Lower leg skin (tissue), 4 donors: ENCODE results near the gene MEGF6. TPM values are rescaled to one million over a fixed set of nuclear protein-coding genes. Genes with fewer than 3 reads are reported as not detected.

ENCODE experiments used
- DNase-seq, 2 donors: peaks; one replicate each; pipeline ENCODE4 v3.0.0-alpha.2; 2019; ENCODE audit warnings: low spot score in 2 of 2
- H3K4me3 ChIP-seq: fragments of 200-600 bp; sonication (generic); 2 replicates; pipeline ENCODE4 v1.5.1; 2017; ENCODE audit warnings: mild to moderate bottlenecking, low read depth; ENCODE audit not compliant: poor library complexity, severe bottlenecking
- POLR2A ChIP-seq, 2 donors: fragments of 450-650 bp; IDR thresholded peaks; one replicate each; pipeline ENCODE4 v1.6.1; 2016 to 2017; ENCODE audit warnings: antibody characterized with exemption in 2 of 2, mild to moderate bottlenecking in 1 of 2, moderate library complexity in 1 of 2
- WGBS, 2 donors: methylation state at CpG; one replicate each; pipeline ENCODE4 v1.1.5; 2018; 5-methylcytosine and 5-hydroxymethylcytosine counted together
- intact Hi-C: fragments of 100-400 bp; cut with DNase I; formaldehyde crosslinking; loops from one replicate; pipeline ENCODE4 v1.15.0; 2023; ENCODE audit warnings: low total_unique reads
- total RNA-seq, 4 donors: library from RNA; depleted of rRNA; stranded (reverse); fragments of >200 nt; gene quantifications; one replicate each; pipeline ENCODE4 v1.1.0, GENCODE V29; 2016
- TF ChIP-seq, protein P1 (sequence below), 3 donors: fragments of 450-650 bp; IDR thresholded peaks; one replicate each; pipeline ENCODE4 v1.5.1; 2016; ENCODE audit warnings: antibody characterized with exemption in 3 of 3, mild to moderate bottlenecking in 3 of 3, moderate library complexity in 2 of 3

Gene MEGF6
- total RNA-seq, 4 donors from 2014 or later = 81.1 to 147 (median 86.1) TPM

DNA sequence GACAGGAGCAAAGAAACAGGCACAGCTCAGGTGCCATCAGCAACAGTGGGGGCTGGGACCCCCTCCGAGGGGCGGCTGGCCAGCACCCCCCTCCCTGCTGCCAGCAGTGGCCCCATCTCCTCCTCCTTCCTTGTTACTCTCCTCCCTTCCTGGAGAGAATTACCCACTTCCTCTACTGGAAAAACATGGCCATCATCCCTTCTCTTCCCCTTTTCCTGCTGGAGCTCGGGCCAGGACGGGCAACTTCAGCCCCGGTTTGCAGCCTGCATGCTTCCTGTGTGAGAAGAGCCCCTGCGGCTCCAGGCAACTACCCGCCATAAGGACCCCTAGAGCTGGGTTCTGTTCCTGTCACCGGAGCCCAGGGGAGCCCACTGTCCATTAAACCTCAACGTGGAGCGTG is 17.6 kb downstream of the MEGF6 start:
- 76 to 90% methylated on average over 8 to 10 of the region's 10 CpGs for WGBS, 2 donors
- TF ChIP-seq POLR2A (IDR thresholded peaks at IDR 0.05) = no peak
- TF ChIP-seq, protein P1, sequence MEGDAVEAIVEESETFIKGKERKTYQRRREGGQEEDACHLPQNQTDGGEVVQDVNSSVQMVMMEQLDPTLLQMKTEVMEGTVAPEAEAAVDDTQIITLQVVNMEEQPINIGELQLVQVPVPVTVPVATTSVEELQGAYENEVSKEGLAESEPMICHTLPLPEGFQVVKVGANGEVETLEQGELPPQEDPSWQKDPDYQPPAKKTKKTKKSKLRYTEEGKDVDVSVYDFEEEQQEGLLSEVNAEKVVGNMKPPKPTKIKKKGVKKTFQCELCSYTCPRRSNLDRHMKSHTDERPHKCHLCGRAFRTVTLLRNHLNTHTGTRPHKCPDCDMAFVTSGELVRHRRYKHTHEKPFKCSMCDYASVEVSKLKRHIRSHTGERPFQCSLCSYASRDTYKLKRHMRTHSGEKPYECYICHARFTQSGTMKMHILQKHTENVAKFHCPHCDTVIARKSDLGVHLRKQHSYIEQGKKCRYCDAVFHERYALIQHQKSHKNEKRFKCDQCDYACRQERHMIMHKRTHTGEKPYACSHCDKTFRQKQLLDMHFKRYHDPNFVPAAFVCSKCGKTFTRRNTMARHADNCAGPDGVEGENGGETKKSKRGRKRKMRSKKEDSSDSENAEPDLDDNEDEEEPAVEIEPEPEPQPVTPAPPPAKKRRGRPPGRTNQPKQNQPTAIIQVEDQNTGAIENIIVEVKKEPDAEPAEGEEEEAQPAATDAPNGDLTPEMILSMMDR (IDR thresholded peaks at IDR 0.05) = no peak
- intact Hi-C loops = no loop called here
- no peak overlapping the region for H3K4me3 ChIP-seq
- no peak for DNase-seq

DNA sequence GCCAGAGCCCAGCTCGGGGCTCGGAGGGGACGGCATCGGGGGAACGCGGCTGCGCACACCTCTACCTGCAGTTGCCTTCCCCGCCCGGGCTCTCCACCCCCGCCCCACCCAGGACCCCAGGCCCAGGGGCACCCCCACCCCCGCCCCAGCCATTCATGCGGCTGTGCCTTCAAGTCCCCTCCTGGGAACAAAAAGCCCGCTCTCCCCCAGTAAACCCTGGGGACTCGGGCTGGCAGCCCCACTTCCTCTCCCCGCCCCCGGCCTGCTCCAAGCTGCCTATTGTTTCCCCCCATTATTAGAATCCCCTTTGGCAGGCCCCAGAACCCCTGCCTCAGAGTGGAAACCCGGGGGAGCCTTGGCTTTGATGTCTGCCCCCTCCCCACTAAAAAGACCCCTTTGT is 18.0 kb downstream of the MEGF6 start:
- DNase-seq = no peak
- TF ChIP-seq POLR2A (IDR thresholded peaks at IDR 0.05) = no peak
- TF ChIP-seq, protein P1 (IDR thresholded peaks at IDR 0.05) = no peak
- intact Hi-C loops = no loop called here
- 85 to 88% methylated on average over 15 to 17 of the region's 17 CpGs for WGBS, 2 donors
- H3K4me3 ChIP-seq = no peak overlapping the region

DNA sequence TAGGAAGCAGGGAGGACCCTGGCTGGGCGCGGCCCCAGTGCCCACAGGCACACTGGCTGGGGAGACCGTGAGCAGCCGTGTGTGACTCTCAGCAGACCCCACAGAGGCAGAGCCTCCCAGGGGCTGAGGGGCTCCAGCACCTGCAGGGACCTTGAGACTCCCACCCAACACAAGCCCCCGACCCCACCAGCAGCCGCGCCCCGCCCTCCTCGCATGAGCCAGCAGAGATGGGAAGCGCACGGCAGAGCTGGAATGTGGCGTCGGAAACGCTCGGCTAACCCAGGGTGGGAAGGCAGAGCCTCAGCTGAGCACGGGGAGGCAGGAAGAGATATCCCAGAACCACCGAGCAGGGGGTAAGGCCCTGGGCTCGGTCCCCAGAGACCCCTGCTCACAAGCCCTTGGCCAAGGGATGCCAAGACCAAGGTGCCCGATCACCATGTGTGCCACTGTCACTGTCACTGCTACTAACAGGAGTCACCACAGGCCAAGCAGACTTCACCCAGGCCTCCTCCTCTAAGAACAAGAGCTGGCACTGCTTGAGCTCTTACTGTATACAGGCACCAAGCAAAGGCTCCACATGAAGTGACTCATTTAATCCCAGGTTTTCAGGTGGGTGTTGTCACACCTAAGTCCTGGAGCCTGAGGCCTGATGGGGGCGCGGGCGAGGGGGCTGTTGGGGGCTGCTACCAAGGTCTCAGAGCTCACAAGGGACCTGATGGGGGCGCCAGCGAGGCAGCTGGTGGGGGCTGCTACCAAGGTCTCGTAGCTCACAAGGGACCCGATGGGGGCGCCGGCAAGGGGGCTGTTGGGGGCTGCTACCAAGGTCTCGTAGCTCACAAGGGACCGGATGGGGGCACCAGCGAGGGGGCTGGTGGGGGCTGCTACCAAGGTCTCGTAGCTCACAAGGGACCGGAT is 20.1 kb downstream of the MEGF6 start:
- WGBS, 2 donors = 85 to 87% methylated on average over 22 to 30 of the region's 33 CpGs
- TF ChIP-seq, protein P1 (IDR thresholded peaks at IDR 0.05) = no peak
- TF ChIP-seq POLR2A (IDR thresholded peaks at IDR 0.05) = no peak
- H3K4me3 ChIP-seq = no peak overlapping the region
- intact Hi-C loops = no loop called here
- DNase-seq = no peak

DNA sequence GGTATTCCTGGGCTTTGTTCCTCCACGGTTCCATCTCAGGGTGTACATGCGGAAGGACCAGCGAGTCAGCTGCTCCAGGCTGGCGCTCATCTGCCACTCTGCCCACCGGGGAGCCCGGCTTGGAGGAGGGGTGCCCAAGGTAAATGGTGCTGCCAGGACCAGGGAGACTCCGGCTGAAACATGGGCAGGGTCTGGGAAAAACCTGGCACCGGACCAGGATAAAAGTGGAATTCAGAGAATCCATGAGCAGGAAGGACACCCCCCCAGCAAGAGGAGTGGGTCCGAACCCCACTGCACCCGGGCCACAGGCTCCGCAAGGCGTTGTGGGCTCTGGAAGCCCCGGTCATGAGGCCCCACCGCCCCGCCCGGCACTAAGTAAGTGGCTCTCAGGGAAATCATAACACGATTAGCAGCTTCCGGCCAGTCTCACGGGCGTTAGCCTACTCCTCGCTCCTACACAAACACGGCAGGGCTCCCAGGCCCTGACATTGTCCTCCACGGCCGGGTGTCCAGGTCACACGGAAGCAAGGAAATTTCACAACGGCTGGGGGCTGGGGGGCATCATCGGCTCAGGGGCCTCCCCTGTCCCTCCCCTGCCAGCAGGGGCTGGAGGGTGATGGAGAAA is 21.1 kb downstream of the MEGF6 start:
- TF ChIP-seq, protein P1 (IDR thresholded peaks at IDR 0.05) = no peak
- TF ChIP-seq POLR2A (IDR thresholded peaks at IDR 0.05) = no peak
- no peak for DNase-seq
- H3K4me3 ChIP-seq = no peak overlapping the region
- WGBS, 2 donors = 86 to 88% methylated on average over 27 of the region's 27 CpGs
- intact Hi-C loops = no loop called here

DNA sequence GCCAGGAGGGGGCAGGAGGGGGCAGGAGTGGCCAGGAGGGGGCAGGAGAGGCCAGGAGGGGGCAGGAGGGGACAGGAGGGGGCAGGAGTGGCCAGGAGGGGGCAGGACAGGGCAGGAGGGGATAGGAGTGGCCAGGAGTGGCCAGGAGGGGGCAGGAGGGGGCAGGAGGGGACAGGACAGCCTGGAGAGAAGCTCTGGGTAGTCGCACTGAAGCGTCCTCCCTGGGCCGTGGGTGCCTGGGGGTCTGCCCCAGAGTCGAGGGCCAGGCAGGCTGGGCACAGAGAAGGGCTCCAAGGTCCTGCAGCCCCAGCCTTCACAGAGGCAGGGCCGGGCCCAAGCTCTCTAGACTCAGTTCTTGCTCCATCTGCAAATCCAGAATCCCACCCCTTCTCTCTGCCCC is 22.9 kb downstream of the MEGF6 start:
- intact Hi-C loops = no loop called here
- 85 to 98% methylated on average over 4 to 5 of the region's 5 CpGs for WGBS, 2 donors
- H3K4me3 ChIP-seq = no peak overlapping the region
- DNase-seq = no peak
- TF ChIP-seq POLR2A (IDR thresholded peaks at IDR 0.05) = no peak
- TF ChIP-seq, protein P1 (IDR thresholded peaks at IDR 0.05) = no peak
